ENCODE results near the gene SF3A2. TPM values are rescaled to one million over a fixed set of nuclear protein-coding genes. Genes with fewer than 3 reads are reported as not detected.

SF3A2 gene
- total and polyA plus RNA-seq, 4 experiments from 2014 or later = 8.3 to 141 (median 88.7) TPM

GRCh38 chr19:2192862-2193261, 43.8 kb upstream of the SF3A2 start:
- Histone ChIP-seq H3K9me3 (ENCODE audit: control insufficient read depth in 1 of 2, low read length in 2 of 2) (no peaks in the 10 kb centered on the region), H3K4me1 (ENCODE audit: insufficient read depth, low read length) (no peaks in the 10 kb centered on the region), H3K4me3 (ENCODE audit: low read length in 2 of 2) (no peak overlapping the region), H3K27ac (ENCODE audit: low read depth, low read length) (no peak overlapping the region), H3K27me3 (ENCODE audit: insufficient read depth, low read length) (no peaks in the 10 kb centered on the region), H3K36me3 (ENCODE audit: insufficient read depth, low read length) (peaks cover 29% of the 10 kb centered on the region)
- Mint-ChIP-seq H3K4me3 (no peak overlapping the region), H3K36me3 (peaks cover 14 to 25% of the 10 kb centered on the region in 2 donors), H3K27me3 (no peaks in the 10 kb centered on the region), H3K4me1 (peaks cover 0 to 5% (median under 1%) of the 10 kb centered on the region in 4 donors), H3K9me3 (no peaks in the 10 kb centered on the region), H3K27ac (peak overlapping the region in 1 of 7 donors; percentile 29)
- intact Hi-C loops (cut with micrococcal nuclease) = no loop called here
- CTCF ChIA-PET (ENCODE audit: partially characterized antibody) = no interaction called here
- POLR2A ChIA-PET (ENCODE audit: partially characterized antibody) = no interaction called here
- DNase-seq = no peak

DNA sequence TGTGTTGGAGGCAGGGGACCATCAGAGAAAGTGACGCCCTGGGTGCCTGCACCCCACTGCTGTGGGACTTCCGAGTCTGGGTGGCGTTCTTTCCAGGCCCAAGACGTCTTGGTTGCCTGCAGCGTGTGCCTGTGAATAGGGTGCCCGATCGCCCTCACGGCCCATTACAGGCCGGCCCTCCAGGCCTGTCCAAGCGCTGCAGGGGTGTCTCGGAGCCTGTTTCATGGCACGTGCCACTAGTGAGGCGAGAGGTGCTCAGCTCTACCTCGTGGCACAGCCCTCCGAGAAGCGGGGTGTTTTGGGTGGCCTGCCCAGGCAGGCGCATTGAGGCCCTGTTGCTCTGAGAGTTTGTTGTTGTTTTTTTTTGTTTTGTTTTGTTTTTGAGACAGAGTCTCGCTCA, 42.8 kb upstream of the SF3A2 start:
- no peak for DNase-seq
- no peak overlapping the region for H3K4me3 ChIP-seq (ENCODE audit: low read length in 2 of 2)
- Mint-ChIP-seq H3K36me3 (peaks cover 14 to 26% of the 10 kb centered on the region in 2 donors), H3K4me3 (no peak overlapping the region), H3K27ac (no peak overlapping the region), H3K27me3 (no peaks in the 10 kb centered on the region), H3K4me1 (peaks cover 0 to 8% (median 0%) of the 10 kb centered on the region in 4 donors), H3K9me3 (no peaks in the 10 kb centered on the region)
- H3K4me1 ChIP-seq (ENCODE audit: insufficient read depth, low read length) = no peaks in the 10 kb centered on the region
- ChIA-PET POLR2A (ENCODE audit: partially characterized antibody) (no interaction called here), CTCF (ENCODE audit: partially characterized antibody) (no interaction called here)
- H3K36me3 ChIP-seq (ENCODE audit: insufficient read depth, low read length) = peaks cover 25% of the 10 kb centered on the region
- intact Hi-C loops (cut with micrococcal nuclease) = no loop called here
- H3K9me3 ChIP-seq (ENCODE audit: control insufficient read depth in 1 of 2, low read length in 2 of 2) = no peaks in the 10 kb centered on the region
- no peaks in the 10 kb centered on the region for H3K27me3 ChIP-seq (ENCODE audit: insufficient read depth, low read length)
- H3K27ac ChIP-seq (ENCODE audit: low read depth, low read length) = no peak overlapping the region

GRCh38 chr19:2194513-2195078, 42.0 kb upstream of the SF3A2 start:
- POLR2A ChIA-PET (ENCODE audit: partially characterized antibody) = no interaction called here
- Mint-ChIP-seq H3K4me3 (no peak overlapping the region), H3K4me1 (peaks cover 0 to 12% (median 0%) of the 10 kb centered on the region in 4 donors), H3K9me3 (no peaks in the 10 kb centered on the region), H3K27ac (no peak overlapping the region), H3K36me3 (peaks cover 14 to 27% of the 10 kb centered on the region in 2 donors), H3K27me3 (no peaks in the 10 kb centered on the region)
- no peak overlapping the region for H3K27ac ChIP-seq (ENCODE audit: low read depth, low read length)
- H3K36me3 ChIP-seq (ENCODE audit: insufficient read depth, low read length) = peaks cover 17% of the 10 kb centered on the region
- CTCF ChIA-PET (ENCODE audit: partially characterized antibody) = no interaction called here
- H3K4me1 ChIP-seq (ENCODE audit: insufficient read depth, low read length) = no peaks in the 10 kb centered on the region
- DNase-seq = no peak
- no peaks in the 10 kb centered on the region for H3K27me3 ChIP-seq (ENCODE audit: insufficient read depth, low read length)
- no peak overlapping the region for H3K4me3 ChIP-seq (ENCODE audit: low read length in 2 of 2)
- no peaks in the 10 kb centered on the region for H3K9me3 ChIP-seq (ENCODE audit: control insufficient read depth in 1 of 2, low read length in 2 of 2)
- intact Hi-C loops (cut with micrococcal nuclease) = no loop called here

GRCh38 chr19:2195361-2195760, 41.3 kb upstream of the SF3A2 start:
- Mint-ChIP-seq H3K36me3 (peaks cover 14 to 27% of the 10 kb centered on the region in 2 donors), H3K4me3 (no peak overlapping the region), H3K27me3 (no peaks in the 10 kb centered on the region), H3K9me3 (no peaks in the 10 kb centered on the region), H3K27ac (no peak overlapping the region), H3K4me1 (peaks cover 0 to 12% (median 0%) of the 10 kb centered on the region in 4 donors)
- CTCF ChIA-PET (ENCODE audit: partially characterized antibody) = no interaction called here
- H3K9me3 ChIP-seq (ENCODE audit: control insufficient read depth in 1 of 2, low read length in 2 of 2) = no peaks in the 10 kb centered on the region
- no peaks in the 10 kb centered on the region for H3K4me1 ChIP-seq (ENCODE audit: insufficient read depth, low read length)
- POLR2A ChIA-PET (ENCODE audit: partially characterized antibody) = no interaction called here
- DNase-seq = no peak
- H3K27ac ChIP-seq (ENCODE audit: low read depth, low read length) = no peak overlapping the region
- H3K27me3 ChIP-seq (ENCODE audit: insufficient read depth, low read length) = no peaks in the 10 kb centered on the region
- intact Hi-C loops (cut with micrococcal nuclease) = no loop called here
- peaks cover 15% of the 10 kb centered on the region for H3K36me3 ChIP-seq (ENCODE audit: insufficient read depth, low read length)
- no peak overlapping the region for H3K4me3 ChIP-seq (ENCODE audit: low read length in 2 of 2)

- H3K36me3 Mint-ChIP-seq = peaks cover 14 to 27% of the 10 kb centered on the region in 2 donors
- Histone ChIP-seq H3K4me1 (ENCODE audit: insufficient read depth, low read length) (no peaks in the 10 kb centered on the region), H3K9me3 (ENCODE audit: control insufficient read depth in 1 of 2, low read length in 2 of 2) (no peaks in the 10 kb centered on the region), H3K4me3 (ENCODE audit: low read length in 2 of 2) (no peak overlapping the region), H3K27ac (ENCODE audit: low read depth, low read length) (no peak overlapping the region), H3K36me3 (ENCODE audit: insufficient read depth, low read length) (peaks cover 13% of the 10 kb centered on the region), H3K27me3 (ENCODE audit: insufficient read depth, low read length) (no peaks in the 10 kb centered on the region)
- intact Hi-C loops (cut with micrococcal nuclease) = no loop called here
- ChIA-PET POLR2A (ENCODE audit: partially characterized antibody) (no interaction called here), CTCF (ENCODE audit: partially characterized antibody) (no interaction called here)
- no peak overlapping the region for H3K4me3 Mint-ChIP-seq
- H3K27ac Mint-ChIP-seq = no peak overlapping the region
- no peaks in the 10 kb centered on the region for H3K27me3 Mint-ChIP-seq
- peaks cover 0 to 12% (median 0%) of the 10 kb centered on the region in 4 donors for H3K4me1 Mint-ChIP-seq
- no peaks in the 10 kb centered on the region for H3K9me3 Mint-ChIP-seq
- DNase-seq = no peak
These were observed 40.7 kb upstream of the SF3A2 start for GRCh38 chr19:2195914-2196313.

GRCh38 chr19:2197270-2197669, 39.4 kb upstream of the SF3A2 start:
- Mint-ChIP-seq H3K36me3 (peaks cover 14 to 25% of the 10 kb centered on the region in 2 donors), H3K27me3 (no peaks in the 10 kb centered on the region), H3K4me3 (no peak overlapping the region), H3K4me1 (peaks cover 0 to 12% (median 0%) of the 10 kb centered on the region in 4 donors), H3K27ac (peak overlapping the region in 3 of 7 donors; percentile 19 to 64 (median 41)), H3K9me3 (no peaks in the 10 kb centered on the region)
- H3K4me3 ChIP-seq (ENCODE audit: low read length in 2 of 2) = no peak overlapping the region
- no peaks in the 10 kb centered on the region for H3K4me1 ChIP-seq (ENCODE audit: insufficient read depth, low read length)
- ChIA-PET CTCF (ENCODE audit: partially characterized antibody) (no interaction called here), POLR2A (ENCODE audit: partially characterized antibody) (no interaction called here)
- H3K36me3 ChIP-seq (ENCODE audit: insufficient read depth, low read length) = peaks cover 3% of the 10 kb centered on the region
- no peaks in the 10 kb centered on the region for H3K9me3 ChIP-seq (ENCODE audit: control insufficient read depth in 1 of 2, low read length in 2 of 2)
- intact Hi-C loops (cut with micrococcal nuclease) = no loop called here
- H3K27me3 ChIP-seq (ENCODE audit: insufficient read depth, low read length) = no peaks in the 10 kb centered on the region
- no peak overlapping the region for H3K27ac ChIP-seq (ENCODE audit: low read depth, low read length)
- DNase-seq = no peak

DNA sequence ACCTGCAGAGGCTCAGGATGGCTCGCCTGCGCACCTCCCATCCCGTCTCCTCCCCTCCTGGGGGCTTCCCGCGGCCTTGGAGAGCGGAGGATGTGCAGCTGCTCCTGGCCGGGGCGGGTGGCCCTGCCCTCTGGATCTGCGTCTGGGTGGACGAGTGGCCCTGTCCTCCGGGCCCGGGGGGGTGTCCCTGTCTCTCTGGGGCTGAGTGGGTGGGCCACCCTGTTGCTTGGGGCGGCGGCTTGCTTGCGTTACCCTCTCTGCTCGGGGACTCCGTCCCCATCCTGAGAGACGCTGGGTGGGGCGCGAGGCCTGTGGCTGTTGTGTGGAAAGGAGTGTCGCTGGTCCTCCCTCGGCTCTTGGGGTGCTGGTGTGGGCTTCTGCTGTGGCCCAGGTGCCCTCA, 38.3 kb upstream of the SF3A2 start:
- no peaks in the 10 kb centered on the region for H3K9me3 Mint-ChIP-seq
- no peaks in the 10 kb centered on the region for H3K4me1 ChIP-seq (ENCODE audit: insufficient read depth, low read length)
- CTCF ChIA-PET (ENCODE audit: partially characterized antibody) = no interaction called here
- no peaks in the 10 kb centered on the region for H3K27me3 Mint-ChIP-seq
- intact Hi-C loops (cut with micrococcal nuclease) = no loop called here
- H3K36me3 Mint-ChIP-seq = peaks cover 12 to 20% of the 10 kb centered on the region in 2 donors
- no peak overlapping the region for H3K27ac ChIP-seq (ENCODE audit: low read depth, low read length)
- POLR2A ChIA-PET (ENCODE audit: partially characterized antibody) = no interaction called here
- H3K4me3 Mint-ChIP-seq = no peak overlapping the region
- H3K27ac Mint-ChIP-seq = peak overlapping the region in 1 of 7 donors; percentile 41
- peaks cover 3% of the 10 kb centered on the region for H3K36me3 ChIP-seq (ENCODE audit: insufficient read depth, low read length)
- no peaks in the 10 kb centered on the region for H3K9me3 ChIP-seq (ENCODE audit: control insufficient read depth in 1 of 2, low read length in 2 of 2)
- peaks cover 0 to 12% (median 0%) of the 10 kb centered on the region in 4 donors for H3K4me1 Mint-ChIP-seq
- H3K4me3 ChIP-seq (ENCODE audit: low read length in 2 of 2) = no peak overlapping the region
- H3K27me3 ChIP-seq (ENCODE audit: insufficient read depth, low read length) = no peaks in the 10 kb centered on the region
- DNase-seq = no peak

GRCh38 chr19:2199215-2199614, 37.4 kb upstream of the SF3A2 start:
- H3K9me3 Mint-ChIP-seq = no peaks in the 10 kb centered on the region
- Histone ChIP-seq H3K27me3 (ENCODE audit: insufficient read depth, low read length) (no peaks in the 10 kb centered on the region), H3K9me3 (ENCODE audit: control insufficient read depth in 1 of 2, low read length in 2 of 2) (no peaks in the 10 kb centered on the region), H3K4me1 (ENCODE audit: insufficient read depth, low read length) (no peaks in the 10 kb centered on the region), H3K27ac (ENCODE audit: low read depth, low read length) (no peak overlapping the region), H3K4me3 (ENCODE audit: low read length in 2 of 2) (no peak overlapping the region), H3K36me3 (ENCODE audit: insufficient read depth, low read length) (peaks cover 6% of the 10 kb centered on the region)
- peaks cover 11 to 18% of the 10 kb centered on the region in 2 donors for H3K36me3 Mint-ChIP-seq
- H3K4me3 Mint-ChIP-seq = no peak overlapping the region
- H3K27ac Mint-ChIP-seq = peak overlapping the region in 1 of 7 donors; percentile 30
- DNase-seq = no peak
- H3K27me3 Mint-ChIP-seq = no peaks in the 10 kb centered on the region
- intact Hi-C loops (cut with micrococcal nuclease) = no loop called here
- peaks cover 0 to 7% (median 2%) of the 10 kb centered on the region in 4 donors for H3K4me1 Mint-ChIP-seq
- CTCF ChIA-PET (ENCODE audit: partially characterized antibody) = no interaction called here
- POLR2A ChIA-PET (ENCODE audit: partially characterized antibody) = no interaction called here

All from CD4-positive, alpha-beta memory T cell (primary cell).